Endothelial cell (in vitro differentiated cells): Measurements from ENCODE around the gene LPCAT1. TPM values are rescaled to one million over a fixed set of nuclear protein-coding genes. Genes with fewer than 3 reads are reported as not detected.
A peak's percentile ranks its signal among the peaks of the same experiment; 100 is the strongest.

Experiments used
- DNase-seq: peaks from one replicate; pipeline ENCODE4 v3.0.0; 2021; ENCODE audit warnings: low spot score
- H3K27ac Mint-ChIP-seq: one replicate; pipeline ENCODE4 v1.8.0; 2021; ENCODE audit warnings: mixed read lengths, inconsistent platforms; ENCODE audit not compliant: unreplicated experiment
- H3K27me3 Mint-ChIP-seq: one replicate; pipeline ENCODE4 v1.8.0; 2021; ENCODE audit warnings: mild to moderate bottlenecking, moderate library complexity, mixed read lengths, inconsistent platforms; ENCODE audit not compliant: unreplicated experiment
- H3K36me3 Mint-ChIP-seq: one replicate; pipeline ENCODE4 v1.8.0; 2021; ENCODE audit warnings: mild to moderate bottlenecking, low read depth, mixed read lengths, inconsistent platforms; ENCODE audit not compliant: unreplicated experiment
- H3K4me1 Mint-ChIP-seq: one replicate; pipeline ENCODE4 v1.8.0; 2021; ENCODE audit warnings: mild to moderate bottlenecking, mixed read lengths, inconsistent platforms; ENCODE audit not compliant: unreplicated experiment
- H3K4me3 Mint-ChIP-seq: one replicate; pipeline ENCODE4 v1.8.0; 2021; ENCODE audit warnings: mild to moderate bottlenecking, mixed read lengths, inconsistent platforms; ENCODE audit not compliant: unreplicated experiment
- H3K9me3 Mint-ChIP-seq: one replicate; pipeline ENCODE4 v1.8.0; 2021; ENCODE audit warnings: mixed read lengths, inconsistent platforms; ENCODE audit not compliant: unreplicated experiment
- total RNA-seq: library from RNA; stranded (reverse); fragmentation: NEBNext Ultra II Directional; extraction: Animal tissue kit (Norgen Biotek cat#: 25700); gene quantifications from one replicate; pipeline ENCODE4 v1.2.1, GENCODE V29; 2021; ENCODE audit not compliant: unreplicated experiment
- TF ChIP-seq, protein P1 (sequence below): fragments of 200-600 bp; sonication (generic); IDR thresholded peaks from one replicate; pipeline ENCODE4 v1.5.0; 2021; ENCODE audit warnings: antibody characterized with exemption; ENCODE audit not compliant: unreplicated experiment

The LPCAT1 gene
- total RNA-seq, 1 donor from 2014 or later: 81.3 TPM

GRCh38 chr5:1465966-1466471, 57.7 kb downstream of the LPCAT1 start:
- H3K9me3 Mint-ChIP-seq: no peaks in the 10 kb centered on the region
- peaks cover 3% of the 10 kb centered on the region for H3K4me1 Mint-ChIP-seq
- TF ChIP-seq, protein P1, sequence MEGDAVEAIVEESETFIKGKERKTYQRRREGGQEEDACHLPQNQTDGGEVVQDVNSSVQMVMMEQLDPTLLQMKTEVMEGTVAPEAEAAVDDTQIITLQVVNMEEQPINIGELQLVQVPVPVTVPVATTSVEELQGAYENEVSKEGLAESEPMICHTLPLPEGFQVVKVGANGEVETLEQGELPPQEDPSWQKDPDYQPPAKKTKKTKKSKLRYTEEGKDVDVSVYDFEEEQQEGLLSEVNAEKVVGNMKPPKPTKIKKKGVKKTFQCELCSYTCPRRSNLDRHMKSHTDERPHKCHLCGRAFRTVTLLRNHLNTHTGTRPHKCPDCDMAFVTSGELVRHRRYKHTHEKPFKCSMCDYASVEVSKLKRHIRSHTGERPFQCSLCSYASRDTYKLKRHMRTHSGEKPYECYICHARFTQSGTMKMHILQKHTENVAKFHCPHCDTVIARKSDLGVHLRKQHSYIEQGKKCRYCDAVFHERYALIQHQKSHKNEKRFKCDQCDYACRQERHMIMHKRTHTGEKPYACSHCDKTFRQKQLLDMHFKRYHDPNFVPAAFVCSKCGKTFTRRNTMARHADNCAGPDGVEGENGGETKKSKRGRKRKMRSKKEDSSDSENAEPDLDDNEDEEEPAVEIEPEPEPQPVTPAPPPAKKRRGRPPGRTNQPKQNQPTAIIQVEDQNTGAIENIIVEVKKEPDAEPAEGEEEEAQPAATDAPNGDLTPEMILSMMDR: no peak
- no peak for DNase-seq
- peak overlapping the region; percentile 48 for H3K27ac Mint-ChIP-seq
- peaks cover 17% of the 10 kb centered on the region for H3K27me3 Mint-ChIP-seq
- H3K4me3 Mint-ChIP-seq: no peak overlapping the region
- H3K36me3 Mint-ChIP-seq: peaks cover 38% of the 10 kb centered on the region

DNA sequence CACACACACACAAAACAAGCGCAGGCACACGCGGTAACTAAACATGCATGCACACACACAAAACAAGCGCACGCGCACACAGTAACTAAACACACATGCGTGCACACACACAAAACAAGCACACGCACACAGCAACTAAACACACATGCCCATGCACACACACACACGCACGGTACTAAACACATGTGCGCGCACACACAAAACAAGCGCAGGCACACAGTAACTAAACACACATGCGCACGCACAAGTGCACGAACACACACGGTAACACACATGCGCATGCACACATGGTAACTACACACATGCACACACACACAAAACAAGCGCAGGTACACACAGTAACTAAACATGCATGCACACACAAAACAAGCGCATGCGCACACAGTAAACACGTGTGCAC, 58.6 kb downstream of the LPCAT1 start:
- DNase-seq: no peak
- Mint-ChIP-seq H3K4me3 (peak overlapping the region; percentile 78), H3K27me3 (peaks cover 17% of the 10 kb centered on the region), H3K27ac (no peak overlapping the region), H3K9me3 (no peaks in the 10 kb centered on the region), H3K4me1 (peaks cover 3% of the 10 kb centered on the region), H3K36me3 (peaks cover 45% of the 10 kb centered on the region)
- TF ChIP-seq, protein P1: no peak

DNA sequence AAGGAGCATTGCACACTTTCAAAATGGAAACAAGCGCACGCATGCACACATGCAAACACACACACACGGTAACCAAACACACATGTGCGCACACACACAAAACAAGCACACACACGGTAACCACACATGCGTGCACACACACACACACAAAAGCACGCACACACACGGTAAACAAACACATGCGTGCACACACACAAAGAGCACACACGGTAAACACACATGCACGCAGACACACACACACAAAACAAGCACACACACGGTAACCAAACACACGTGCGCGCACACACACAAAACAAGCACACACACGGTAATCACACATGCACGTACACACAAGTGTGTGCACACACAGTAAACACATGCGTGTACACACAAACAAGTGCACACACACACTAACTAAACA, 59.2 kb downstream of the LPCAT1 start:
- Mint-ChIP-seq H3K36me3 (peaks cover 49% of the 10 kb centered on the region), H3K4me1 (peaks cover 3% of the 10 kb centered on the region)

GRCh38 chr5:1464096-1464446, 59.7 kb downstream of the LPCAT1 start:
- Mint-ChIP-seq H3K4me1 (peaks cover 3% of the 10 kb centered on the region), H3K9me3 (no peaks in the 10 kb centered on the region), H3K27me3 (peaks cover 17% of the 10 kb centered on the region), H3K4me3 (no peak overlapping the region), H3K27ac (no peak overlapping the region), H3K36me3 (peaks cover 49% of the 10 kb centered on the region)
- TF ChIP-seq, protein P1: no peak
- DNase-seq: no peak

More for the DNA sequence above, 59.2 kb downstream of the LPCAT1 start:
- no peak overlapping the region for H3K27ac Mint-ChIP-seq
- H3K9me3 Mint-ChIP-seq: no peaks in the 10 kb centered on the region
- peak overlapping the region; percentile 74 for H3K4me3 Mint-ChIP-seq
- TF ChIP-seq, protein P1: no peak
- DNase-seq: no peak
- H3K27me3 Mint-ChIP-seq: peaks cover 17% of the 10 kb centered on the region

DNA sequence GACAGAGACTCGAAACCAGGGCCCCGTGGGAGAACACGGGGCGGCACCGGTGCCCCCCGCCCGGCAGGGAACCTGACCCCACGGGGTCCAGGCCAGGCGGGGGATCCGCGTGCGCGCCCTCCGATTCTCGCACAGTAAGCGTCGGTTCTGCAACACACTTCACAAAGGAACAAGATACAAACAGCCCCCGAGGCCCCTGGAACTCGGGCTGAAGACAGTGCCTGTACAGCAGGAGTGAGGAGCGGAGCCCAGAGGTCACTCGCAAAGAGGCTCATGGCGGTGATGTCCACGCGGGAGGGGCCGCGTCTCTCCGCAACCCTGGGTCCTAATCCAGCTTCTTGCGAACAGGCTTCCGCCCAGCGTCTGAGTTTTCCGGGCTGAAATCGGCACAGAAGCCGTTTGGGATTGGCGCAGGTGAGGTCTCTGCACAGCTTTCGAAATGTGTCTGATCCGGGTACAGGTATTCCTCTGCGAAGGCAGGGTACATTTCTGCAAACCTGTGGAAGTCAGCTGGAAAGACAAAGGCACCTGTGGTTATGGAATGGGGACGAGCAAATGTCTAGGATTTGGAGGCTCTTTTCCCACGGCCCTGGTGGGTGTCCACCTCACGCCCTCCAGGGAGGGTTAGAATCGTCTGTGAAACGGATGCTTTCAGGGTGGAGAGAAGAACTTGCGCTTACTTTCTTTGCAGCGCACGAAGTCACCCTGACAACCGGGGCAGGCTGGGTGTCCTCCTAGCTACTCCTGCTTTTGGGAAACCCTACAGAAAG, 60.2 kb downstream of the LPCAT1 start:
- no peak for DNase-seq
- H3K27ac Mint-ChIP-seq: no peak overlapping the region
- TF ChIP-seq, protein P1: no peak
- H3K4me3 Mint-ChIP-seq: no peak overlapping the region
- peaks cover 3% of the 10 kb centered on the region for H3K4me1 Mint-ChIP-seq
- H3K36me3 Mint-ChIP-seq: peaks cover 50% of the 10 kb centered on the region
- peaks cover 14% of the 10 kb centered on the region for H3K27me3 Mint-ChIP-seq
- H3K9me3 Mint-ChIP-seq: no peaks in the 10 kb centered on the region
